ENCODE data around the gene ZNF428. TPM values are rescaled to one million over a fixed set of nuclear protein-coding genes. Genes with fewer than 3 reads are reported as not detected.

ZNF428 gene
- total RNA-seq, 3 donors from 2014 or later, result 13.6 to 40.2 (median 19.4) TPM

DNA sequence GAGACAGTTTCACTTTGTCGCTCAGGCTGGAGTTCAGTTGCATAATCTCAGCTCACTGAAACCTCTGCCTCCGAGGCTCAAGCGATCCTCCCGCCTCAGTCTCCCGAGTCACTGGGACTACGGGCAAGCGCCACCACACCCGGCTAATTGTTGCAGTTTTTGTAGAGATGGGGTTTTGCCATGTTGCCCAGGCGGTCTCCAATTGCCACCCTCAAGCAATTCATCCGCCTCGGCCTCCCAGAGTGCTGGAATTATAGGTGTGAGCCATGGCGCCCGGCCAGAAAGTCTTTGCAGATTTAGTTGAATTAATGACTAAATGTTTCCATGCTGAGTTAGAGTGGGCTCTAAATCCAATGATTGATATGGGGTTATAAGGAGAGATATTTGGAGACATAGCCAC, 24.8 kb upstream of the ZNF428 start:
- Histone ChIP-seq H3K4me1 (ENCODE audit: low read depth) (peaks cover 6% of the 10 kb centered on the region), H3K9me3 (no peaks in the 10 kb centered on the region), H3K36me3 (ENCODE audit: low read depth) (no peaks in the 10 kb centered on the region), H3K4me3 (no peak overlapping the region)
- TF ChIP-seq, protein P1, sequence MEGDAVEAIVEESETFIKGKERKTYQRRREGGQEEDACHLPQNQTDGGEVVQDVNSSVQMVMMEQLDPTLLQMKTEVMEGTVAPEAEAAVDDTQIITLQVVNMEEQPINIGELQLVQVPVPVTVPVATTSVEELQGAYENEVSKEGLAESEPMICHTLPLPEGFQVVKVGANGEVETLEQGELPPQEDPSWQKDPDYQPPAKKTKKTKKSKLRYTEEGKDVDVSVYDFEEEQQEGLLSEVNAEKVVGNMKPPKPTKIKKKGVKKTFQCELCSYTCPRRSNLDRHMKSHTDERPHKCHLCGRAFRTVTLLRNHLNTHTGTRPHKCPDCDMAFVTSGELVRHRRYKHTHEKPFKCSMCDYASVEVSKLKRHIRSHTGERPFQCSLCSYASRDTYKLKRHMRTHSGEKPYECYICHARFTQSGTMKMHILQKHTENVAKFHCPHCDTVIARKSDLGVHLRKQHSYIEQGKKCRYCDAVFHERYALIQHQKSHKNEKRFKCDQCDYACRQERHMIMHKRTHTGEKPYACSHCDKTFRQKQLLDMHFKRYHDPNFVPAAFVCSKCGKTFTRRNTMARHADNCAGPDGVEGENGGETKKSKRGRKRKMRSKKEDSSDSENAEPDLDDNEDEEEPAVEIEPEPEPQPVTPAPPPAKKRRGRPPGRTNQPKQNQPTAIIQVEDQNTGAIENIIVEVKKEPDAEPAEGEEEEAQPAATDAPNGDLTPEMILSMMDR (IDR thresholded peaks at IDR 0.05), result no peak
- DNase-seq, result no peak
- ATAC-seq, result no peak
- intact Hi-C loops (cut with DNase I, micrococcal nuclease), result no loop called here

DNA sequence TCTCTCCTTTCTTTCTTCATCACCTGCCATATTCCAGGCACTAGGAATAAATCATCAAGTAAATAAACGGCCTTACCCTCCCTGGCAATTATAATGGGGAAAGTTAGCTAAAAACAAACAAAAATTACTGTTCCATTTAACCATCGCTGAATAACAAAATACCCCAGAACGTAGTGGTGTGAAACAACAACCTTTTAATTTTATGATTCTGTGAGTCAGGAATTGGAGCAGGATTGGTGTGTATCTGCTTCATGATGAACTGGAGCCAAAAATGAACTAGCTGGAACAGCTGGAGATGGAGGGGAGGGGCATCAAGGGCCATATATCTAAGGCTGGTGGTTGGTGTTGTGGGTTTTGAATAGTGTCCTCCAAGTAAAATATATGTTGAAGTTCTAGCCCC, 23.9 kb upstream of the ZNF428 start:
- no peak for ATAC-seq
- TF ChIP-seq, protein P1 (IDR thresholded peaks at IDR 0.05), result no peak
- Histone ChIP-seq H3K4me3 (no peak overlapping the region), H3K9me3 (no peaks in the 10 kb centered on the region), H3K4me1 (ENCODE audit: low read depth) (peaks cover 6% of the 10 kb centered on the region), H3K36me3 (ENCODE audit: low read depth) (no peaks in the 10 kb centered on the region)
- intact Hi-C loops (cut with DNase I, micrococcal nuclease), result no loop called here
- DNase-seq, result no peak

DNA sequence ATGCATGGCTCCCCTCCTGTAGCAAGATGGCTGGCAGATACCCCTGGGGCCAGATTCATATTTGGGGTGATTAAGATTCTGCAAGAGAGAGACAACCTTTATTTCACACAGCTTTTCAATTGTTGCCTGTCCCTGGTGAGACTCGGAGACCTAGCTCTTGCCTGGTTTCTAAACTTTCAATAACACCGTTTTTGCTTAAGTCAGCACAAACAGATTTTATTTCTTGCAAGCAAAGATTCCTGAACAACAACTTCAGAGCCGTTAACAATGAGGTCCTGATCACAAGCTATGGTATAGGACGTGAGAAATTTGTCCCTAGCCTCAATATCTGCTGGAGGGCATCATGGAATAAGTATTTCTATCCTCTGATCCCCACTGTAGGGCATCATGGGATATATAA, 23.1 kb upstream of the ZNF428 start:
- H3K4me1 ChIP-seq (ENCODE audit: low read depth), result peaks cover 6% of the 10 kb centered on the region
- H3K4me3 ChIP-seq, result no peak overlapping the region
- H3K9me3 ChIP-seq, result no peaks in the 10 kb centered on the region
- no peaks in the 10 kb centered on the region for H3K36me3 ChIP-seq (ENCODE audit: low read depth)
- DNase-seq (no peak), ATAC-seq (no peak)
- TF ChIP-seq, protein P1 (IDR thresholded peaks at IDR 0.05), result no peak
- intact Hi-C loops (cut with DNase I, micrococcal nuclease), result no loop called here

DNA sequence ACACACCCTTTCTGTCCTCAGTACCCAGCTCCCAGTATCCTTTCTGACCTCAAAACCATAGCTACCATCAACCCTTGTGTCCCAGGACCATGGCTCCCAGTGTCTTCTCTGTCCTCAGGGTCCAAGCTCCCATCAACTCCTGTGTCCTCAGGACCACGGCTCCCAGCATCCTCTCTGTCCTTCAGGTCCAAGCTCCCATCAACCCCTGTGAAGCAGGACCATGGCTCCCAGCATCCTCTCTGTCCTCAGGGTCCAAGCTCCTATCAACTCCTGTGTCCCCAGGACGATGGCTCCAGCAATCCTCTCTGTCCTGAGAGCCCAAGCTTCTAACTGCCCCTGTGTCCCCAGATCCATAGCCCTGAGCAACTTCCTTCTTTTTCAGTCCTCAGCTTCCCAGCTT, 21.9 kb upstream of the ZNF428 start:
- no peak for DNase-seq
- Histone ChIP-seq H3K36me3 (ENCODE audit: low read depth) (no peaks in the 10 kb centered on the region), H3K9me3 (no peaks in the 10 kb centered on the region), H3K4me3 (no peak overlapping the region), H3K4me1 (ENCODE audit: low read depth) (peaks cover 6% of the 10 kb centered on the region)
- ATAC-seq, result no peak
- intact Hi-C loops (cut with DNase I, micrococcal nuclease), result no loop called here
- TF ChIP-seq, protein P1 (IDR thresholded peaks at IDR 0.05), result no peak

DNA sequence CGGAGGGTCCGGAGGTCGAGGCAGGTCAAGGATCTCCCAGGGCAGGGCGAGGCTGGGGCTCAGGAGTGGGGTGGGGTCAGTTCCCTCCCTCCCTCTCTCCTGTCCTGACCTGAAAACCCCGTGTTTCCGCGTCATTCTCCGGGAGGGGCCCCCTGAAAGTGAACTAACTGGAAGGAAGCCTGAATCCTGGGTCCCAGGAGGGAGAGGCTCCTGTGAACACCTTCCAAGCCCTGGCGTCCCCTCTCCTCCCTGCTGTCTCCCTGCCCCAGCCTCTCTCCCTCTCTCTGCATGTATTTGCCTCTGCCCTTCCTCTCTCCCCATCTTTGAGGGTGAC, 21.0 kb upstream of the ZNF428 start:
- intact Hi-C loops (cut with DNase I, micrococcal nuclease), result no loop called here
- Histone ChIP-seq H3K4me1 (ENCODE audit: low read depth) (peaks cover 6% of the 10 kb centered on the region), H3K9me3 (no peaks in the 10 kb centered on the region), H3K36me3 (ENCODE audit: low read depth) (no peaks in the 10 kb centered on the region), H3K4me3 (no peak overlapping the region)
- DNase-seq (no peak), ATAC-seq (peak; percentile 4)
- TF ChIP-seq, protein P1 (IDR thresholded peaks at IDR 0.05), result no peak

Data from mucosa of descending colon (tissue), 3 donors.